Erythroblast (primary cell): ENCODE measurements around the gene TUBG2.

Source experiments
- GATA1 ChIP-seq: IDR thresholded peaks from 2 replicates; pipeline ENCODE4 v1.6.1; 2011; ENCODE audit warnings: low read depth, mild to moderate bottlenecking, control low read depth, low read length, moderate library complexity
- POLR2A ChIP-seq: IDR thresholded peaks from 2 replicates; pipeline ENCODE4 v1.6.1; 2011; ENCODE audit warnings: mild to moderate bottlenecking, low read length

DNA sequence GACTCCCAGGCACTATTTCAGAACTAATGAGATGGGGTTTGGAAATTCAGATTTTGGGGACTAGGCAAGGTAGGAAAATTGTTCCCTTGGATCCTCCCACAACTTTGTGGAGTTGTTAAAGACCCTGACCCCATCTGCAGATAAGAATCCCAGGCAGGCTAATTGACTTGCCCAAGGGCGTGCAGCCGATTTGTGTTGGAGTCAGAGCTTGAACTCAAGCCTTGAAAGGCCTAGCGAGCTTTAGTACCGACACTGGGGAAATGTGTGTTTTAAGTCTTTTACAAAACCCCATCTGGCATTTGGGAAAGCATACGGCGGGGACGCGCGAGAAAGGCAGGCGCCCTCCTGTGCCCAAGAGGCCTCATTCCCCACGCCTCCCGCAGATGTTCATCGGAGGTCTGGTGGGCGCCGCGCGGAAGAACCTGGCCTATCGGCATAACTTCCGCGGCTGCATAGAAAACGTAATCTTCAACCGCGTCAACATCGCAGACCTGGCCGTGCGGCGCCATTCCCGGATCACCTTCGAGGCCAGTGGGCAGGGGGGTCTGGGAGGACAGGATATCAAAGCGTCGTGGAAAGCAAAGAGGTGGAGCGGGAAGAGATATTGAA is 27.5 kb downstream of the TUBG2 start:
- TF ChIP-seq POLR2A (no peak), GATA1 (no peak)
